ENCODE results near the gene VTI1A.

Gene VTI1A

DNA sequence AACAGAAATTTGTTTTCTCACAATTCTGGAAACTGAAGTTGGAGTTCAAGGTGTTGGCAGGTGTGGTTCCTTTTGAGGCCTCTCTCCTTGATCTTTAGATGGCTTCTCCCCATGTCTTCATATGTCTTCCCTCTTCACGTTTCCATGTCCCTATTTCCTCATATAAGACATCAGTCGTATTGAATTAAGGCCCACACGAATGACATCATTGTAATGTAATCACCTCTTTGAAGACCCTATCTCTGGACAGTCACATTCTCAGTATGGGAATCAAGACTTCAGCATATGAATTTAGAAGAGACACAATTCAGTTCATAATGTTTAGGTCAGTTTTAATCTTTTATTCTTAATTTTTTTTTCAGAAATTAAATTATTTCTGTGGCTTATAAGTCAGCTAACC is 19.8 kb downstream of the VTI1A start:
- TF ChIP-seq, protein P1, sequence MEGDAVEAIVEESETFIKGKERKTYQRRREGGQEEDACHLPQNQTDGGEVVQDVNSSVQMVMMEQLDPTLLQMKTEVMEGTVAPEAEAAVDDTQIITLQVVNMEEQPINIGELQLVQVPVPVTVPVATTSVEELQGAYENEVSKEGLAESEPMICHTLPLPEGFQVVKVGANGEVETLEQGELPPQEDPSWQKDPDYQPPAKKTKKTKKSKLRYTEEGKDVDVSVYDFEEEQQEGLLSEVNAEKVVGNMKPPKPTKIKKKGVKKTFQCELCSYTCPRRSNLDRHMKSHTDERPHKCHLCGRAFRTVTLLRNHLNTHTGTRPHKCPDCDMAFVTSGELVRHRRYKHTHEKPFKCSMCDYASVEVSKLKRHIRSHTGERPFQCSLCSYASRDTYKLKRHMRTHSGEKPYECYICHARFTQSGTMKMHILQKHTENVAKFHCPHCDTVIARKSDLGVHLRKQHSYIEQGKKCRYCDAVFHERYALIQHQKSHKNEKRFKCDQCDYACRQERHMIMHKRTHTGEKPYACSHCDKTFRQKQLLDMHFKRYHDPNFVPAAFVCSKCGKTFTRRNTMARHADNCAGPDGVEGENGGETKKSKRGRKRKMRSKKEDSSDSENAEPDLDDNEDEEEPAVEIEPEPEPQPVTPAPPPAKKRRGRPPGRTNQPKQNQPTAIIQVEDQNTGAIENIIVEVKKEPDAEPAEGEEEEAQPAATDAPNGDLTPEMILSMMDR (conservative IDR thresholded peaks at IDR 0.05; ENCODE audit: low read length) = no peak
- H3K4me3 ChIP-seq (ENCODE audit: low read length) = no peak overlapping the region
- DNase-seq (ENCODE audit: low read depth) = no peak

DNA sequence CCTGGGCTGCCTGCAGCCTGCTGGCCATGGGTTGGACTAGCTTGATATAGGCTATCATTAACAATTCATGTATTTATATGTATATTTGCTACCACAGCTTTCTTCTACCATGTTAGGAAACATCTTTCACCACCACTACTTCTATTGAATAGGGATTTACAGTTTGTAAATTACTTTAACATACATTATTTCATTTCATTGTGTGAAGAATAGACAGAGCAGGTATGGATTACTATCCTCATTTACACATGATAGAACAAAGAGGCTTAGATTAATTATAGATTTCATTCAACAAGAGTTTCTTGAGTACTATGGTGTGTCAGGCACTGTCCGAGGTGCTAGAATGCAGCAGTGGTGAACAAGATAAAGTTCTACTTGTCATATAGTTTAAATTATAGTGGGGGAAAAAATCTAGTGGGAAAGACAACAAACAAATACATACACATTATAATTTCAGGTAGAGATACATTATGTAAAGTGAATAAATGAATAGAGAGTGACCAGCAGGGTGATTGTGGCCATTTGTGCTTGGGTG is 20.6 kb downstream of the VTI1A start:
- H3K4me3 ChIP-seq (ENCODE audit: low read length) = no peak overlapping the region
- TF ChIP-seq, protein P1 (conservative IDR thresholded peaks at IDR 0.05; ENCODE audit: low read length) = no peak
- no peak for DNase-seq (ENCODE audit: low read depth)

DNA sequence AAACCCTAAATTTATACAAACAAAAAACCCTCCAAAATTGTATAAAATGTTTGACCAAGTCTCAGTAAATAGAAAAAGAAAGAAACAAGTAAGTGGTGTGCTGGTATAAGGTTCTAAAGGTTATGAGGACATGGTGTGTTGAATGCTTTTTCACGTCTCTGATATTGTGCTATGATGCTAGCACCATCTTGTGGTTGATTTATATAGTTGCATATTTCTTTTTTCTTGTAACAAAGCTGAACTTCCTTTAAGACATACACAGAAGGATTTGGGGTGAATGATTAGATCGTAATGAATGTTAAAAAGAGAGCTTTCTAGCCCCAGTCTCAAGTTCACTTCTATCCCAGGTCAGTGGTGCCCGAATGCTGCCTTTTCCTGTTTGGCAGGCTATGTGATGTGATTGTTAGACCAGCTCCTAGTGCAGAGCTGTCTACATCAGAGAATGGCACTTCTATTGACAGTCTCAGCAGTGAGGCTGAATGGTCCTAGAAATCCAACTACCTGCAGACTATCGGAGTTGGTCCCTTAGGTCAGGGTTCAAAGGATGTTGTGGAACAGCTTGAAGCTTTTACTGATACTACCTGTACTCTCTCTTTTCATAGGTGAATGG is 25.0 kb downstream of the VTI1A start:
- TF ChIP-seq, protein P1 (conservative IDR thresholded peaks at IDR 0.05; ENCODE audit: low read length) = peak; percentile 80
- no peak overlapping the region for H3K4me3 ChIP-seq (ENCODE audit: low read length)
- peak; percentile 68 for DNase-seq (ENCODE audit: low read depth)

DNA sequence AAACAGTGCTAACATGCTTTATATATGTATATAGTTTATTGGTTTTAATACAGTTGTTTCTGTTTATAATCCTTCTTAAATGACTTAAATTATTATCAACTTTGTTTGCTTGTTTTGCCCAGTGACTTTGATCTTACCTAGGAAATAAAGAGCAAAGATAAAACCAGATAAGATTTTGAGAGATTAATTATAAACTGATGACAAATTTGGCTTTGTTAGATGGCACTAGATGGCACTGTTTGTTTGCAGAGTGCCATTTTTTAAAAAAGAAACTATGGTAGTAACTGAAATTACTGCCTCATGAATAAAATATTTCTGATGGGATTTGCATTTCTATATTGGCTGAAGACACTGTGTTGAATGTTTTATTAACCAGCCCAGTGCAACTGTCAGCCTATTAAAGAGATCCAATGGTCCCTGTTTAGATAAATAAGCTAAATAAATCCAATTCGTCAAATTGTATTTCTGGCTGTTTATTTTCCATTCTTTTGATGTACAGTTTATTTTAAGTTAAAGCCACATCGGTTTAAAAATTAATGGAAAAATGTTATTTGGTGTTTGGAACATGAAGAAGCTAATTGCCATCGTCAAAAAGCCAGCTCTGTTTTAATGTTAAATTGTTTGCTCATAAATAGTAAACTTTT is 28.7 kb downstream of the VTI1A start:
- peak; percentile 39 for DNase-seq (ENCODE audit: low read depth)
- TF ChIP-seq, protein P1 (conservative IDR thresholded peaks at IDR 0.05; ENCODE audit: low read length) = peak; percentile 61
- H3K4me3 ChIP-seq (ENCODE audit: low read length) = no peak overlapping the region

DNA sequence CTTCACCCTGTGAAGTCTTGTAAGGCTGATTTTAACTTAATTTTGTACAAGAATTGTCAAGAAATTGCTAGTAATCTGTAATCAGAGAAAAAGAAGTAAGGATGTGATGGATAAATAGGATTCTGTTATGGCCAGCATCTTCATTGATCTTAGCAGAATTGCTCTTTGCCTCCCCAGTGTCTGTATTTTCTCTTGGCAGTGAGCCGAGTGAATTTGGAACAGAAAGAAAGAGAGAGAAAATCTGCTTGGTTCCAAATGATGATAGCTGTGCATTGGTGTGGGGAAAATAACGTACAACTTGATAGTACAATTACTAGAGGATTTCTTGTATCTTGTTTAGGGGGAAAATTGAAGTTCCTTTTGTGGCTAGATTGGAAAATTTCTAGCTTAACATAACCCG is 34.6 kb downstream of the VTI1A start:
- no peak overlapping the region for H3K4me3 ChIP-seq (ENCODE audit: low read length)
- TF ChIP-seq, protein P1 (conservative IDR thresholded peaks at IDR 0.05; ENCODE audit: low read length) = no peak
- DNase-seq (ENCODE audit: low read depth) = no peak

DNA sequence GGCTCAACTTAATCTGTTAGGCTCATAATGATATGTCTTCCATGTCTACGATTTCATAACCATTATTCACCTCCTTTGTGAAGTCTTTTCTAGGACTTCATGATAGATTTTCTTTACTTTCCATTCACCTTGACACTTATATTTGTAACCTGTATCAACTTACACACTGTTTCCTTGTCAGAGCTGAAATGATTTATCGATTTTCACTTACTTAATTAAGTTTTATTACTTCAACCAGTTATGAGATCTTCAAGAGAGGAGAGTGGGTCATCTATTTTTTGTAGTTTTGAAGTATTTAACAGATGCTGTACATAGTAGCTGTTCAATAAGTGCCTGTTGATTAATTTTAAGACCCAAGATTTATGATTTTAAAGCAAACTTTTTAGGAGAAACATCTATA is 37.4 kb downstream of the VTI1A start:
- DNase-seq (ENCODE audit: low read depth) = no peak
- no peak overlapping the region for H3K4me3 ChIP-seq (ENCODE audit: low read length)
- TF ChIP-seq, protein P1 (conservative IDR thresholded peaks at IDR 0.05; ENCODE audit: low read length) = no peak

DNA sequence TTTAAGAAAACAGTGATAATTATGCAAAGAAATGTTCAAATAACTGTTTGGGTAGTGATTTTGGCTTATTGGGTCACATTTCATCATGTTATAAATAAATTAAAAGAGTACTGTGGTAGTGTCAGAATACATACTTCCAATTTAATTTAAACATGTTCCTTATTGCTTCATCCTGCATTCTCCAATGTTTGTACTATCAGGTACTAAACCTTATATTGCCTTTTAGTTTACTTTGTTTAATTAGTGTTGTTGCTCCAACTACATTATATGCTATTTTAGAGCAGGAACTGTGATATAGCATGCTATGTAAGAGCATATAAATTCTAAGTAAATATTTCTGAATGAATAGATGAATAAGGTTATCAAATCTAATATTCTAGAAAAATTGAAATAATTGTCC is 40.9 kb downstream of the VTI1A start:
- TF ChIP-seq, protein P1 (conservative IDR thresholded peaks at IDR 0.05; ENCODE audit: low read length) = no peak

More for the DNA sequence above, 40.9 kb downstream of the VTI1A start:
- DNase-seq (ENCODE audit: low read depth) = no peak
- no peak overlapping the region for H3K4me3 ChIP-seq (ENCODE audit: low read length)

Measured in AG10803 (cell line).